Mucosa of descending colon (tissue), 3 donors: Measurements from ENCODE around the gene GGA3. TPM values are rescaled to one million over a fixed set of nuclear protein-coding genes. Genes with fewer than 3 reads are reported as not detected.
A peak's percentile ranks its signal among the peaks of the same experiment; 100 is the strongest.
"Not testable (repeated sequence)": the region's sequence is repeated elsewhere in the genome, so short reads cannot be mapped to it uniquely, and the experiment has no call there.

ENCODE experiments used
- ATAC-seq: fragments of 200-7000 bp; cut with Tn5 transposase; one replicate; pipeline ENCODE4 v1.9.1; 2020; ENCODE audit warnings: mild to moderate bottlenecking, moderate library complexity
- DNase-seq, 3 donors: peaks; one replicate each; pipeline ENCODE4 v3.0.0-alpha.2; 2020
- H3K36me3 ChIP-seq: fragments of 200-600 bp; one replicate; pipeline ENCODE4 v1.8.0; 2021; ENCODE audit warnings: low read depth, mild to moderate bottlenecking
- H3K4me1 ChIP-seq: fragments of 200-600 bp; one replicate; pipeline ENCODE4 v1.8.0; 2021; ENCODE audit warnings: low read depth, mild to moderate bottlenecking
- H3K4me3 ChIP-seq: fragments of 200-600 bp; one replicate; pipeline ENCODE4 v1.8.0; 2021; ENCODE audit warnings: mild to moderate bottlenecking
- H3K9me3 ChIP-seq: fragments of 200-600 bp; one replicate; pipeline ENCODE4 v1.8.0; 2021; ENCODE audit warnings: mild to moderate bottlenecking
- intact Hi-C, 2 donors: fragments of 100-400 bp; cut with DNase I in 1 of 2; cut with micrococcal nuclease in 1 of 2; formaldehyde crosslinking; loops; one replicate each; pipeline versions ENCODE4 v1.11.0 to v1.11.1; 2022; cut with DNase I, micrococcal nuclease
- total RNA-seq, 3 donors: library from RNA; stranded (reverse); fragmentation: NEBNext Ultra II Directional in 2 of 3; extraction: Animal tissue kit (Norgen Biotek cat#: 25700) in 2 of 3; gene quantifications; one replicate each; pipeline versions ENCODE4 v1.2.1 to v1.2.4, GENCODE V29; 2021 to 2023
- TF ChIP-seq, protein P1 (sequence below): fragments of 200-600 bp; IDR thresholded peaks from one replicate; pipeline ENCODE4 v1.8.0; 2022; ENCODE audit warnings: antibody characterized with exemption, mild to moderate bottlenecking
- donor health status: DM: no; HTN: no; CAD: no; lungs with moderate emphysema.
- donor health status: DM: no; HTN: no; CAD: no.
- donor health status: DM: no; HTN: yes; CAD: no.

The GGA3 gene
- total RNA-seq, 3 donors from 2014 or later = 45.3 to 54.8 (median 49.3) TPM

DNA sequence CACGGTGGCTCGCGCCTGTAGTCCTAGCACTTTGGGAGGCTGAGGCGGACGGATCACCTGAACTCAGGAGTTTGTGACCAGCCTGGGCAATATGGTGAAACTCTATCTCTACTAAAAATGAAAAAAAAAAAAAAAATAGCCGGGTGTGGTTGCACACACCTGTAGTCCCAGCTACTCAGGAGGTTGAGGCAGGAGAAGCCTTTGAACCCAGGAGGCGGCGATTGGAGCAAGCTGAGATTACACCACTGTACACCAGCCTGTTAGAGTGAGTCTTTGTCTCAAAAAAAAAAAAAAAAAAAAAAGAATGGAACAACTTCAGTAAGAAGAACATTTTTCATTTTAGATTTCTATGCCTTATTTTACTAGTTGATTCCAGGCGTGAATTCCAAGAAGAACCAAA is 53.2 kb downstream of the GGA3 start:
- peaks cover 21% of the 10 kb centered on the region for H3K4me1 ChIP-seq
- ATAC-seq (no peak), DNase-seq (no peak)
- peaks cover 8% of the 10 kb centered on the region for H3K36me3 ChIP-seq
- intact Hi-C loops = no loop called here
- TF ChIP-seq, protein P1, sequence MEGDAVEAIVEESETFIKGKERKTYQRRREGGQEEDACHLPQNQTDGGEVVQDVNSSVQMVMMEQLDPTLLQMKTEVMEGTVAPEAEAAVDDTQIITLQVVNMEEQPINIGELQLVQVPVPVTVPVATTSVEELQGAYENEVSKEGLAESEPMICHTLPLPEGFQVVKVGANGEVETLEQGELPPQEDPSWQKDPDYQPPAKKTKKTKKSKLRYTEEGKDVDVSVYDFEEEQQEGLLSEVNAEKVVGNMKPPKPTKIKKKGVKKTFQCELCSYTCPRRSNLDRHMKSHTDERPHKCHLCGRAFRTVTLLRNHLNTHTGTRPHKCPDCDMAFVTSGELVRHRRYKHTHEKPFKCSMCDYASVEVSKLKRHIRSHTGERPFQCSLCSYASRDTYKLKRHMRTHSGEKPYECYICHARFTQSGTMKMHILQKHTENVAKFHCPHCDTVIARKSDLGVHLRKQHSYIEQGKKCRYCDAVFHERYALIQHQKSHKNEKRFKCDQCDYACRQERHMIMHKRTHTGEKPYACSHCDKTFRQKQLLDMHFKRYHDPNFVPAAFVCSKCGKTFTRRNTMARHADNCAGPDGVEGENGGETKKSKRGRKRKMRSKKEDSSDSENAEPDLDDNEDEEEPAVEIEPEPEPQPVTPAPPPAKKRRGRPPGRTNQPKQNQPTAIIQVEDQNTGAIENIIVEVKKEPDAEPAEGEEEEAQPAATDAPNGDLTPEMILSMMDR = no peak
- H3K4me3 ChIP-seq = no peak overlapping the region
- no peaks in the 10 kb centered on the region for H3K9me3 ChIP-seq

GRCh38 chr17:75207760-75208159 is 53.6 kb downstream of the GGA3 start:
- Histone ChIP-seq H3K36me3 (peaks cover 4% of the 10 kb centered on the region), H3K9me3 (no peaks in the 10 kb centered on the region), H3K4me1 (peaks cover 21% of the 10 kb centered on the region), H3K4me3 (no peak overlapping the region)
- TF ChIP-seq, protein P1 = no peak
- ATAC-seq = no peak
- no peak for DNase-seq
- intact Hi-C loops = no loop called here

GRCh38 chr17:75207050-75207407 is 54.4 kb downstream of the GGA3 start:
- intact Hi-C loops, H3K9me3 ChIP-seq, ATAC-seq, H3K36me3 ChIP-seq, DNase-seq, H3K4me3 ChIP-seq: not testable (repeated sequence)
- H3K4me1 ChIP-seq = peaks cover 21% of the 10 kb centered on the region

DNA sequence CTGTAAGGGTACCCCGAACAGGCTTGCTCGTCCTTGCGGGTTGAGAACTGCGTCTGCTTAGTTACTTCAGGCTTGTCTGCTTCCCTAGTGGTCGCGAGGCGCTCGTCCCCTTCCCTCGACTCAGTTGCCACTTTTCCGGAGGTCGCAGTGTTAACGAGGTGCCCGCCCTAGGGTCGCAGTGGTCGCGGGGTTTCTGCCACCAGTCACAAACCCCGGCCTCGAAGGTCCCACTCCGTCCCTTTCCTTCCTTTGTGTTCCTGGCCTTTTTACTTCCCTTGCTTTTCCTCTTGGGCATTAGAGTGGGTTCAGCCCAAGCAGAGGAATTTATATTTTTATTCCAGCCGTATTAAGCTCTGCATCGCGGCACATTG is 55.6 kb downstream of the GGA3 start:
- Histone ChIP-seq H3K4me3 (peak overlapping the region; percentile 78), H3K4me1 (peaks cover 21% of the 10 kb centered on the region), H3K9me3 (no peaks in the 10 kb centered on the region), H3K36me3 (peaks cover 4% of the 10 kb centered on the region)
- TF ChIP-seq, protein P1 = no peak
- intact Hi-C loops = no loop called here
- ATAC-seq (peak; percentile 2), DNase-seq (no peak)

- DNase-seq (peak; percentile 93 to 96 (median 95)), ATAC-seq (peak; percentile 98)
- Histone ChIP-seq H3K9me3 (no peaks in the 10 kb centered on the region), H3K4me3 (peak within 1 kb of the TSS; percentile 78), H3K36me3 (peaks cover 4% of the 10 kb centered on the region), H3K4me1 (peaks cover 21% of the 10 kb centered on the region)
- intact Hi-C loops = no loop called here
- TF ChIP-seq, protein P1 = no peak
Observed at GRCh38 chr17:75205037-75205792, 56.2 kb downstream of the GGA3 start, which contains the start of gene NUP85. NUP85 (plus strand) TSS chr17:75205679; CDS start chr17:75205762, 83 bp downstream.

GRCh38 chr17:75199886-75200618 is 61.4 kb downstream of the GGA3 start:
- ATAC-seq (no peak), DNase-seq (no peak)
- TF ChIP-seq, protein P1 = no peak
- intact Hi-C loops = no loop called here
- H3K9me3 ChIP-seq = no peaks in the 10 kb centered on the region
- no peak overlapping the region for H3K4me3 ChIP-seq
- H3K4me1 ChIP-seq = peaks cover 6% of the 10 kb centered on the region
- no peaks in the 10 kb centered on the region for H3K36me3 ChIP-seq
